ENCODE measurements around the gene TAPT1.

TAPT1 gene

DNA sequence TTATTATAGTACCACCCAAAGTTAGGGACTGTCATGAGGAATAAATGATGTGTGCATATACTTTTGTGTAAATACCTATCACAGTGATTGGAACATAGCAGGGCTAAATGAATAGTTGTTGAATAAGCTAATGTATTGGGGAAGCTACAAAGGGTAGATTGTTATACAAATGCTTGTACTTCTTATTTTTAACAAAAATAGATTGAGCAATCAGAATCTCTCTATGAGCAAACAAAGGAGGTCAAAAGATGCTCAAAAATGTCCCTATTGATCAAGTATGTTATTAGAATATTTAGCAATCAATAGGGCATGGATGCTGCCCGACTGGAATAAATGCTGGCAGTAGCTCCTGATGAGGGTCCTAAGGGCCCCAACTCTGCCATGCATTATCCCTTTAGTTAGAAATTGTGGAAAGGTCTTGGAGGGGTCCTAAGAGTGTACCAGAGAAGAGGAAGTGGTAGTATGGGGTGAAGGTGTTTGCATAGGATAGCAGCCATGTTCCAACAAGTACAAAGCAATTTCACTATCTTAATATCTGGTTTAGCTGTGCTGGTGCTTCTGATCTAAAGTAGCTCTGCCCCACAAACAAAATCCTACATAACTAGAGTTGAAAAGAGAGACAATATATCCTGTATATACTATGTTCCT lies 33.1 kb upstream of the TAPT1 start:
- TF ChIP-seq POLR2A (IDR thresholded peaks at IDR 0.05; ENCODE audit: low read depth, low read length) = no peak
- FAIRE-seq (no peak), DNase-seq (ENCODE audit: insufficient read length, low spot score) (no peak)

DNA sequence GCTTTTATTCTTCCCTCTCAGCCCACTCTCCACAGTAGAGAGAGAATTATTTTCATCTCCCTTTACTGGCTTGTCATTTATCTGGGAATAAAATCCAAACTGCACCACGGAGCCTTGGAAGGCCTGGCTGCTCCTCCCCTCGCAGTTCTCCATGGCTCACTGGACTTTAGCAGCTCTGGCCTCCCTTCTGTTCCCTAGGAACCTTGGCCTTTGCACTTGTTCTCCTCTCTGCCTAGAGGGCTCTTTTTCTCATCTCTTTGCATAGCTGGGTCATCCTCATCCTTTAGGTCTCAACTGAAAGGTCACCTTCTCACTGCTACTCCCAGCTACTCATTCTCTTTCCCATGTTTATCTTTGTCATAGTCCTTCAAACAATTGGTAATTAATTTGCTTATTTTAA lies 31.3 kb upstream of the TAPT1 start:
- no peak for TF ChIP-seq POLR2A (IDR thresholded peaks at IDR 0.05; ENCODE audit: low read depth, low read length)

DNA sequence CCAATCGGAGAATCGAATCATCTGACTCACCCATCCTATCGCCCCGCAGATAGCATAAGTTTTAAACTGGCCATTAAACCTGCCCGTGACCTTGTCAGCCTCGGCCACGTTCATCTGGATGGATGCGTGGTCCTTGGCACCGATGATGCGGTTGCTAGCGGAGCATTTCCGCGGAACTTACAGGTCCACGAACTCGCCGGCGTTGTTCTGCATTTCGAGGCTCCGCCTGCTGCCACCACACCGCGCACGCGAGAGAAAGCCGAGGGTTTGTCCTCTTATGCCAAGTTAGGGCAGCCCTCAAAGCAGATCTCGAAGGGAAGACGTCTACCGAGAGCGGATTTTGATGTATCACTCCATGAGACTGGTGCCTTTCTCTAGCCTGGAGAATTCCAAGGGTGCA lies 30.1 kb upstream of the TAPT1 start:
- FAIRE-seq = no peak

More for the DNA sequence above, 31.3 kb upstream of the TAPT1 start:
- no peak for DNase-seq (ENCODE audit: insufficient read length, low spot score)
- no peak for FAIRE-seq

DNA sequence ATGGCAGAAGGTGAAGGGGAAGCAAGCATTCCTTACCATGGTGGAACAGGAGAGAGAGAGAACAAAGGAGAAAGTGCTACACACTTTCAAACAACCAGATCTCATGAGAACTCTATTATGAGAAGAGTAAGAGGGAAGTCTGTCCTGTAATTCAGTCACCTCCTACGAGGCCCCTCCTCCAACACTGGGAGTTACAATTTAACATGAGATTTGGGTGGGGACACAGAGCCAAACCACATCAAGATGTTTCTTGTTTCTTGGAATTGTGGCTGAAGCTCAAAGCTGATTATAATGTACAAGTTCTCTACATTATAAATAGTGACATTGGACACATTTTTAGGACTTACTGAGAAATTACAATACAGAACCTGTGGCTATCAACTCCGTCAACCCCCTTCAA lies 29.5 kb upstream of the TAPT1 start:
- no peak for TF ChIP-seq POLR2A (IDR thresholded peaks at IDR 0.05; ENCODE audit: low read depth, low read length)
- no peak for FAIRE-seq
- no peak for DNase-seq (ENCODE audit: insufficient read length, low spot score)

More for the DNA sequence above, 30.1 kb upstream of the TAPT1 start:
- TF ChIP-seq POLR2A (IDR thresholded peaks at IDR 0.05; ENCODE audit: low read depth, low read length) = no peak
- DNase-seq (ENCODE audit: insufficient read length, low spot score) = no peak

DNA sequence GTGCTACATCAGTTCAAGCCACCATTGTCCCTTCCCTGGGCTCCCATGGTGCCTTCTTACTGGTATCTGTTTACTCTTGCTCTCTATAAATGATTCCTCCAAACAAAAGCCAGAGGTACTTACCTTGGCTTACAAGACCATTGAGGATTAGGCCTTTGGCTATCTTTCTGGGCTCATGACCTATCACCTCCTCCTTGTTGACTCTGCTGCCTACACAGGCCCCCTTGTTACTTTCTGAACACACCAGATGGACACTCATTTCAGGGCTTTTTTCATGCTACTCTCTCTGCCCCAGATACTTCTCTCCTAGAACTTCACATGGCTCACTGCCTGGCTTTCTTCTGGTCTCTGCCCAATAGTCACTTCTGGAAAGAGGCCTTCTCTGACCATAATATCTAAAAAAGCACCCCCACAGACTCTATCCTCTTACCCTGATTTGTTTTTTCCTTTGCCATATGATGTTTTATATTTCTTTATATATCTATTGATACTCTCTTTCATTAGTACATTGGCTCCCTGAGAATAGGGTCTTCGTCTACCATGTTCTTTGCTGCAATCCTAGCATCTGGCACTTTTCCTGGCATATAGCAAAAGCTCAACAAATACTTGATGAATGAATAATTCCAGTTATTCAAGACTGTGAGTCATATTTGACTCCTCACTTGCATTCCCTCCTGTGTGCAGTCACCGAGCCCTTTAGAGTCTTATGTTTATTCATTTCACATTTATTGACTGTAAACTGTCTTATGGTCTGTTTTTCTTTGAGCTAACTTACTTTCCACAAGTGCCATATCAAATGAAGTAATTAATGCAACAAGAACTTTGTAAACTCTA lies 27.1 kb upstream of the TAPT1 start:
- DNase-seq (ENCODE audit: insufficient read length, low spot score) (peak; percentile 33), FAIRE-seq (no peak)
- no peak for TF ChIP-seq POLR2A (IDR thresholded peaks at IDR 0.05; ENCODE audit: low read depth, low read length)

DNA sequence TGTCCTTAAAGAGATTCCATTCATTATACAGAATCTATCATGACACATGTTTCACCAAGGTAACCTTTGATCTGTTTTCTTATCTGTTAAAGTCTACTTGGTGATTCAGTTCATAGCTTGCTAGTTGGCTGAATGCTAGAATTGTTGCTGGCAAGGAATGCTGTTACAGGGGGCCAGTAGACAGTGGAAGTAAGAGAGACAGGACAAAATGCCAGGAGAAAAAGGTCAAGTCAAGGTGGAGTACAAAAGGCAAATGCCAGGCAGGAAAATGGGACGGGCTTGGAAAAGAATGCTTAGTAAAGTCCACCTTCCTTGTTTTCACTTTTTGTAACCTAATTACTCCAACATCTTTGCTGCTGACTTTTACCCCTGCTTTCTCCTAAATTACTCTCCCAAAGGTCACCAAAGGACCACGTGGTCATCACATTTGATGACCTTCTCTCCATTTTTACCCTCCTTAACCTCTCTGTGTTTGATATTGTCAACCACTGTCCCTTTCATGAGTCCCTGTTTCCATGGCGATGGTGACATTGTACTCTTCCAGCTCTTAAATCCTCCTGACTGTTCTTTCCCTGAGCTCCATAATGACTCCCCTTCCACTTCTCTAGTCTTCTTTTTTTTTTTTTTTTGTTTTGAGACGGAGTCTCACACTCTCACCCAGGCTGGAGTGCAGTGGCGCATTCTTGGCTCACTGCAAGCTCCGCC lies 24.5 kb upstream of the TAPT1 start:
- DNase-seq (ENCODE audit: insufficient read length, low spot score) (no peak), FAIRE-seq (no peak)
- TF ChIP-seq POLR2A (IDR thresholded peaks at IDR 0.05; ENCODE audit: low read depth, low read length) = no peak

DNA sequence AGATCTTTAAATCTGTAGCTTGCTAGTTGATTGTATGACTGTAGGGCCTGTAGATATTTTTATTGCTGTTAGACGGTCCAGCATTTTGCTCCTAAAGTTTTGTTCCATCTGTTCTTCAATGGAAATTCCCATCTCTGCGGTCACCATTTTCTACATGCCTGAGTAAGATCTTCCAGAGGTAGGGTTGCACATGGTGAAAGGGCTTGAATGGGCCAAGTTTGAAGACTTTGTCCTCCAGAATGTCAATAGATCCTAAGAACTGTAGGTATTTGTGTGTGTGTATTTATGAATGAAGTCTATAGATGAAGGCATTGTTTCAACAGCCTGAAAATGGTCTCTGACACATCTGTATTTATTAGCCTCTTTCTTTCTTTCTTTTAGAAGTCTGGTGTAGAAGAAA lies 22.3 kb upstream of the TAPT1 start:
- DNase-seq (ENCODE audit: insufficient read length, low spot score) = no peak
- FAIRE-seq = no peak
- TF ChIP-seq POLR2A (IDR thresholded peaks at IDR 0.05; ENCODE audit: low read depth, low read length) = no peak

DNA sequence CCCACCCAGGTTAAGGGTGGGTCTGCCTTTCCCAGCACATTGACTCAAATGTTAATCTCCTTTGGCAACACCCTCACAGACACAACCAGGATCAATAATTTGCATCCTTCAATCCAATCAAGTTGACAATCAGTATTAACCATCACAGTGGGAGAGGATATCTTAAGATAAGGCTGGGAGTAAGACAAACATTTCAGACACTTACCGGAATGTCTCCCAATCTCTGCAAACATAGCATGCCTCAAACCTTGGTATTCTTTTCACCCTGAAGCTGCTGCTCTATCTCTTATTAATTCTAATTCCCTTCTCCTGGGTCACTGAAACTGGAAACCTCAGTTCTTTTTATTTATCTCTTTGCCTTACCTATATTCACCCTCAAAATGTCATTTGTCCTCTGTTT lies 19.0 kb upstream of the TAPT1 start:
- no peak for FAIRE-seq
- DNase-seq (ENCODE audit: insufficient read length, low spot score) = no peak
- TF ChIP-seq POLR2A (IDR thresholded peaks at IDR 0.05; ENCODE audit: low read depth, low read length) = no peak

DNA sequence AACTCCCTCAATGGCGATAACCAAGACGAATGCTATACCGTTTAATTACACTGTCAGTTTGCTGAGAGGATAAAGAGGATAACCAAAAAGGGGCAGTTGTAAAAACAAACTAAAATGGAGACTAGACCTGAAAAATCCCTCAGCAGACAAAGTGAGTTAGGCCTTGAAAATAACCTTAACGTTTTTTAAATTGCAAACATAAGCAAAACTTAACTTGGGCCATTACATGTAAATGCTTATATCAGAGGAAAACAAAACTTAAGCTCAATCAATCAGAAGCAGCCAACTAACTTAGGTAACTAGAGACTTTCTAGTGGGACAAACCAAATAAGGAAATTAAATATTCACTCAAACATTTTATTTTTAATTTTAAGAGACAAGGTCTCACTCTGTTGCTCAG lies 17.0 kb upstream of the TAPT1 start:
- FAIRE-seq = no peak
- DNase-seq (ENCODE audit: insufficient read length, low spot score) = no peak
- TF ChIP-seq POLR2A (IDR thresholded peaks at IDR 0.05; ENCODE audit: low read depth, low read length) = no peak

DNA sequence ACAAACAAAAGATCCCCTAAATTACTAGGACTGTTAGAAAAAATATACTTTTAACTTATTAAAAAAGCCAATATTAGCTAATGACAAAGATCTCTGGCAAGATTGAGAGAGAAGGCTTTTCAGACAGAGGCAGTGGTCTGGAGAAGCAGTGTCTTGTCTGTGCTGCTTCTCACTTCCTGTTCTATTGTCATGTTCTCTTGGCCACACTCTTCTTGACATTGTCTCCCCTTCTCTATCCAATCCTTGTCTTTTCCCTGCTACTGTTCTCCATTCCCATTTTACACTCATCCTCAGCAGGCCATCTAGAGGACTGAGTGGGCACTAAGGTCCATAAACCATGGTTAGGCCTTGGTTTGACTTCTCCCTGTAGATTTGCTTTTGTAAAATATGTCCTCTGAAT lies 14.0 kb upstream of the TAPT1 start:
- no peak for DNase-seq (ENCODE audit: insufficient read length, low spot score)
- FAIRE-seq = no peak
- no peak for TF ChIP-seq POLR2A (IDR thresholded peaks at IDR 0.05; ENCODE audit: low read depth, low read length)

DNA sequence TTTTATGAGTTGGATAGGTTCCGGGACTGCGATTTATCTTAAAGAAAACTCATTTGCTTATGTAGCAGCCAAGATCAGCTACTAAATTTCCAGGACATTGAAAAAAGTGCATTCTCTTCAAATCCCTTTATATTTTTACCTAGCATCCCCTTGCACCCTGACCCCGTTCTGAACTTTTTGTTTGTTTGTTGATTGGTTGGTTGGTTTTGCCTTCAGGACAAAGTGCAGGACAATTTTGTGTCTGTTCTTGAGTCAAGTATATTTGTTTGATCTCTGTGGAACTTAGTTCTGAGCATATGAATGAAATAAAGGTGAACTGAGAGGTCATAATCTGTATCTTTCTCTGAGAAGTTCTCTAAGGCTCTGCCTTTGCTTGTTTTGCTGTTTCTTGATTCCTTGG lies 12.8 kb upstream of the TAPT1 start:
- FAIRE-seq = no peak
- DNase-seq (ENCODE audit: insufficient read length, low spot score) = no peak
- TF ChIP-seq POLR2A (IDR thresholded peaks at IDR 0.05; ENCODE audit: low read depth, low read length) = no peak

DNA sequence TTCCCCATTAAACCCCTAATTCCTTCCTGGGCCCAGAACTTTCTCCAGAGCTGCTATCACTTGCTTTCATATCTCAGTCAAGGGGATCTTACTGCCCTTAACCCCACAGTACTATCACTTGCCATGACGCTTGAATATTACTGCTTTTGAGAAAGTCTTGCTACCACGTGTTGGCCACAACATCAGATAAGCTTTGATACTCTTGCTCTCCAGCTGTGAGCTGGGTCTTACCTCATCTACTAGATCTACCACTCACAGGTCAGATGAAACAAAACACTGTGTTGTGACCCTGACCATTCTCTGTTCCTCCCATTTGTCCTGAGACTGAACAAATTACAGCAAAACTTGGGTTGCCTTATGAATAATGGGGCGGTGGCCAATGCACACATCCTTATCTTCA lies 12.1 kb upstream of the TAPT1 start:
- no peak for TF ChIP-seq POLR2A (IDR thresholded peaks at IDR 0.05; ENCODE audit: low read depth, low read length)
- DNase-seq (ENCODE audit: insufficient read length, low spot score) = no peak
- FAIRE-seq = no peak

DNA sequence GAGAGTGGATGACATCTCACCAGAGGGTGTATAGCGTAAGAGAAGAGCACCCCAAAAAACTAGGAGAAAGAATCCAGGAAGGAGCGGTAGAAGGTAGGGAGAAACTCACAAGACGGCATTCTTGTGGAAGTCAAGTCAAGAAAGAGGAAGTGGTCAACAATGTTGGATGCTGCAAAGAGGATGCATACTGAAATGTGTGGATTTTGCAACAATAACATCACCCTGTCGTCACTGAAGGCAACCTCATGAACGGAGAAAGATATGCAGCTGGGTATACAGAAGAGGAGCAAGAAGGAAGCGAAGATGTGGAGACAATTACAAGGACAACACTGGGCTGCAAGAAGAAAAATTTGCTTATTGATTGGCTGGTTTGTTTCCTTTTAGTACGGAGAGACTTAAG lies 11.4 kb upstream of the TAPT1 start:
- FAIRE-seq (no peak), DNase-seq (ENCODE audit: insufficient read length, low spot score) (no peak)
- TF ChIP-seq POLR2A (IDR thresholded peaks at IDR 0.05; ENCODE audit: low read depth, low read length) = no peak

DNA sequence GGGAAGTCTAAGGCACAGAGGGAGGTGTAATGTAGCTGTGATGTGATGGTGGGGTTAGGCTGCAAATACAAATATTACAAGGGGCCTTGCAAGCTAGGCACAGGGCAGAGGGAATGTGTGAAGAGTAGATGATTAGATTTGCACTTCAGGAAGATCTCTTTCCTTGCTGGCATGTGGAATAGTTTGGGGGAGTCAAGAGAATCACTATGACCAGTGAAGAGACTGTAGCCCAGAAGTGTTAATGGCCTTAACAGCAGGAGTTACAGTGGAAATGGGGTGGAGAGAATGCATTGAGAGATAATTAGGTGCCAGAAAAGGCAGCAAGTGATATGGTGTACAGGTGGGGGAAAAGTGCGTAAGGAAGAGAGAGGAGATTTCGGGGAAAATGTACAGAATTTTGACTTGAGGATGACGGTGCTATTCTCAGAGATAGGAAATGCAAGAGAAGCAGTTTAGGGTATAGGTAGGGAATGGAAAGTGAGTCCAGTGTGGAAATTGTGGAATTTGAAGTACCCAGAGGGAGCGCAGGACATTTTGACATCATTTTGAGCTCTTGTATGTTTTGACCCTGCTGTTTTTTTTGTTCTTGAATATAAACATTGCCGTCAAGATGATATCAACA lies 10.2 kb upstream of the TAPT1 start:
- TF ChIP-seq POLR2A (IDR thresholded peaks at IDR 0.05; ENCODE audit: low read depth, low read length) = no peak
- DNase-seq (ENCODE audit: insufficient read length, low spot score) = no peak
- FAIRE-seq = no peak
